ENCODE measurements around the gene COA1. TPM values are rescaled to one million over a fixed set of nuclear protein-coding genes. Genes with fewer than 3 reads are reported as not detected.
"Not testable (repeated sequence)": the region's sequence is repeated elsewhere in the genome, so short reads cannot be mapped to it uniquely, and the experiment has no call there.

The COA1 gene
- total RNA-seq, 2 donors from 2014 or later: 24.8 to 45.1 TPM

DNA sequence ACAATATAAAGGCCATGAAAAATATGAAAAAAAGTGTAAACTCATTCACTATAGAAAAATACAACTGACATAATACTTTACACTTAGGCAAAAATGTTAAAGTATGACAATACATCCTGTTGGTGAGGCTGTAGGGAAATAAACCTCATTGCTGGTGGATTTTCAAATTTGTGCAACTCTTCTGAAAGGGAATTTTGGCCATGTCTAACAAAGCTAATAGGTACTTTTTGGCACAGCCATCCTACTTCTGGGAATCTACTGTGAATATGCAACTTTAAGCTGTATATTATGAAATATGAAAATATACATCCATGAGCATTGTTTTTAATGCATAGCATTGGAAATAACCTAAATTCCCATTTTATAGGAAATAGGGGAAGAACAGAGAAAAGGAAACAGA is 13.4 kb upstream of the COA1 start:
- no peak for DNase-seq
- no peaks in the 10 kb centered on the region for H3K4me1 ChIP-seq
- no peaks in the 10 kb centered on the region for H3K9me3 ChIP-seq
- intact Hi-C loops (cut with DNase I): no loop called here
- H3K9ac ChIP-seq (ENCODE audit: low read depth in 2 of 2, low read length in 2 of 2): no peak overlapping the region
- H3K27ac ChIP-seq: no peak overlapping the region
- H3K36me3 ChIP-seq: no peaks in the 10 kb centered on the region
- TF ChIP-seq, protein P1, sequence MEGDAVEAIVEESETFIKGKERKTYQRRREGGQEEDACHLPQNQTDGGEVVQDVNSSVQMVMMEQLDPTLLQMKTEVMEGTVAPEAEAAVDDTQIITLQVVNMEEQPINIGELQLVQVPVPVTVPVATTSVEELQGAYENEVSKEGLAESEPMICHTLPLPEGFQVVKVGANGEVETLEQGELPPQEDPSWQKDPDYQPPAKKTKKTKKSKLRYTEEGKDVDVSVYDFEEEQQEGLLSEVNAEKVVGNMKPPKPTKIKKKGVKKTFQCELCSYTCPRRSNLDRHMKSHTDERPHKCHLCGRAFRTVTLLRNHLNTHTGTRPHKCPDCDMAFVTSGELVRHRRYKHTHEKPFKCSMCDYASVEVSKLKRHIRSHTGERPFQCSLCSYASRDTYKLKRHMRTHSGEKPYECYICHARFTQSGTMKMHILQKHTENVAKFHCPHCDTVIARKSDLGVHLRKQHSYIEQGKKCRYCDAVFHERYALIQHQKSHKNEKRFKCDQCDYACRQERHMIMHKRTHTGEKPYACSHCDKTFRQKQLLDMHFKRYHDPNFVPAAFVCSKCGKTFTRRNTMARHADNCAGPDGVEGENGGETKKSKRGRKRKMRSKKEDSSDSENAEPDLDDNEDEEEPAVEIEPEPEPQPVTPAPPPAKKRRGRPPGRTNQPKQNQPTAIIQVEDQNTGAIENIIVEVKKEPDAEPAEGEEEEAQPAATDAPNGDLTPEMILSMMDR (IDR thresholded peaks at IDR 0.05): no peak
- no peak overlapping the region for H3K4me3 ChIP-seq
- H3K27me3 ChIP-seq: no peaks in the 10 kb centered on the region

DNA sequence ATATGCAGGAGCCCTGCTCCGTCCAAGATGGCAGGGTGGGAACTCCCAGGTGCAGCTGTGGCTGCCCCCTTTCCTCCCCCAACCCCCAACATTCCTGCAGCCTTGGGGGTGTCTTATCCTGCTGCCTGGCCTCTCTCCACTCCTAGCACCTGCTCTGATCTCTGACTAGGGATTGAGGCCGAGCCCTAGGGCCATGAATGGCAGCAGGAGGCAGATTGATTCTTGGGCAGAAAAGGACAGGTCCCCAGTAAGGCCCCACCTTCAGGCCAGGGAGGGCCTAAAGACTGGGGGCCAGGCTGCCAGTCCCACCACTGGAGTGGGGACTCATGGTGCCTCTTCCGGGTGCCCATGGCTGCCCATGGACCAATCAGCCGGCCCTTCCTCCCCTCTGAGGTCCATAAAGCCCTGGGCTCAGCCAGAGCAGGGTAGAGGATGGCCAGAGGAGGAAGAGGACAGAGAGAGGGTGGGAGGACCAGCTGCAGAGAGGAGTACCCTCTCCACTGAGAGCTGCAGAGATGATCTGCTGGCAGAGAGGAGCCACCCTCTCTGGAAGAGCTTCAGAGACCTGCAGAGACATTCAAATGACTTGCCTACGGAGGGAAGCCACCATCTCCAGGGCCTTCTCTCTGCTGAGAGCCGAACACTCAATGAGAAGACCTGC is 8.3 kb upstream of the COA1 start:
- Histone ChIP-seq H3K9ac (ENCODE audit: low read depth in 2 of 2, low read length in 2 of 2) (no peak overlapping the region), H3K36me3 (no peaks in the 10 kb centered on the region), H3K4me1 (no peaks in the 10 kb centered on the region), H3K27me3 (no peaks in the 10 kb centered on the region), H3K4me3 (no peak overlapping the region), H3K27ac (no peak overlapping the region), H3K9me3 (no peaks in the 10 kb centered on the region)
- no peak for DNase-seq
- intact Hi-C loops (cut with DNase I): no loop called here
- TF ChIP-seq, protein P1 (IDR thresholded peaks at IDR 0.05): no peak

DNA sequence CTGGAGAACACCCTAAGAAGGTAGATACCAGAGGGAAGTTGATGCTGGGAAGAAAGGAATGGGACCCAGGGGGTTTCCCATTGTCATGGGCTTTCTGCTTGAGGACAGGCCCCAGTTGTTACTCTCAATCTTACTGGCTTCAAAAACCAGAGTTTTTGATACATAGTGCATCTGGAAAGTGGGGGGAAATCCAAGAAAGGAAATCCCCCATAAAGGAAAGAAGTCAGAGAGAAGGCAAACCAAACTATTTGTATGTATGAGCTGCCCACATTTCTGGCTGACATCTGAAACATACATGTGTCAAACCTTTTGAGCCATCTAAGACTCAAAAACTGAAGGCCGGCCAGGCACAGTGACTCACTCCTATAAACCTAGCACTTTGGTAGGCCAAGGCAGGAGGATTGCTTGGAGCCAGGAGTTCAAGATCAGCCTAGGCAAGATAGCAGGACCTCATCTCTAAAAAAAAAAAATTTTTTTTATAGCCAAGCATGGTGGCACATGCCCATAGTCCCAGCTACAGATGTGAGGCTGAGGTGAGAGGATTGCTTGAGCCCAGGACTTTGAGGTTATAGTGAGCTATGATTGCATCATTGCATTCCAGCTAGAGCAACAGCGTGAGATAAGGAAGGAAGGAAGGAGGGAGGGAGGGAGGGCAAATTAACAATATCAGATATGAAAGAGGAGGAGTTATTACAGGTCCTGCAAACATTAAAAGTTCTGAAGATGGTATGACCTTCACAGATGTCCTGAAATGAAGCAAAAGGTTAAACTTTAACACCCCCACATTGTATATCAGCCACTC is 6.7 kb upstream of the COA1 start:
- Histone ChIP-seq H3K36me3 (no peaks in the 10 kb centered on the region), H3K9ac (ENCODE audit: low read depth in 2 of 2, low read length in 2 of 2) (no peak overlapping the region), H3K27ac (no peak overlapping the region), H3K27me3 (no peaks in the 10 kb centered on the region), H3K9me3 (no peaks in the 10 kb centered on the region), H3K4me1 (no peaks in the 10 kb centered on the region), H3K4me3 (no peak overlapping the region)
- no peak for DNase-seq
- TF ChIP-seq, protein P1 (IDR thresholded peaks at IDR 0.05): no peak
- intact Hi-C loops (cut with DNase I): no loop called here

DNA sequence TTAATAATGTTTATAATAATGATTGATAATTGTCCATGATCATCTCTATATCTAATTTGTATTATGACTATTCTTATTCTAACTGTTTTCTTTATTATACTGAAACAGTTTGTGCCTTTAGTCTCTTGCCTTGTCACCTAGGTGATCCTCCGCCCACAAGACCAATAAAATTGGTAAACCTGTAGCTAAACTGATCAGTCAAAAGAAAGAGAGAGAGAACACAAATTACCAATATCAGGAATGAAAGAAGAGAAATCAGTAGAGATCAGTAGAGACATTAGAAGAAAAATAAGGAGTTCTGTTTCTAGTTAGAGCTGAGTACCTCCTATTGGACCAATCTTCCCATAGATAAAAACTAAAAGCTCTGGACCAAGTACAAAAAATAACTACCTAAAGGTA is 6.1 kb upstream of the COA1 start:
- H3K36me3 ChIP-seq: no peaks in the 10 kb centered on the region
- DNase-seq: no peak
- H3K9me3 ChIP-seq: no peaks in the 10 kb centered on the region
- no peaks in the 10 kb centered on the region for H3K4me1 ChIP-seq
- no peak overlapping the region for H3K9ac ChIP-seq (ENCODE audit: low read depth in 2 of 2, low read length in 2 of 2)
- H3K27ac ChIP-seq: no peak overlapping the region
- no peaks in the 10 kb centered on the region for H3K27me3 ChIP-seq
- intact Hi-C loops (cut with DNase I): no loop called here
- TF ChIP-seq, protein P1 (IDR thresholded peaks at IDR 0.05): no peak
- H3K4me3 ChIP-seq: no peak overlapping the region

DNA sequence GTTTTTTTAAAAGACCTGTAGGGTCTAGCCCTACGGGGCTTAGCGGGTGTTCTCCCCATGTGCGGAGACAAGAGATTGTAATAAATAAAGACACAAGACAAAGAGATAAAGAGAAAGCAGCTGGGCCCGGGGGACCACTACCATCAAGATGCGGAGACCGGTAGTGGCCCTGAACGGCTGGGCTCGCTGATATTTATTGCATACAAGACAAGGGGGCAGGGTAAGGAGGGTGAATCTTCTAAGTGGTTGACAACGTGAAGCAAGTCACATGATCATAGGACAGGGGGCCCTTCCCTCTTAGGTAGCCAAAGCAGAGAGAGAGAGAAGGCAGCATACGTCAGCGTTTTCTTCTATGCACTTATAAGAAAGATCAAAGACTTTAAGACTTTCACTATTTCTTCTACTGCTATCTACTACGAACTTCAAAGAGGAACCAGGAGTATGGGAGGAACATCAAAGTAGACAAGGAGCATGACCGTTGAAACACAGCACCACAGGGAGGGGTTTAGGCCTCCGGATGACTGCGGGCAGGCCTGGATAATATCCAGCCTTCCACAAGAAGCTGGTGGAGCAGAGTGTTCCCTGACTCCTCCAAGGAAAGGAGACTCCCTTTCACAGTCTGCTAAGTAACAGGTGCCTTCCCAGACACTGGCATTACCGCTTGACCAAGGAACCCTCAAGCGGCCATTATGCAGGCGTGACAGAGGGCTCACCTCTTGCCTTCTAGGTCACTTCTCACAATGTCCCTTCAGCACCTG is 5.4 kb upstream of the COA1 start:
- H3K9me3 ChIP-seq; intact Hi-C loops (cut with DNase I); DNase-seq; H3K9ac ChIP-seq (ENCODE audit: low read depth in 2 of 2, low read length in 2 of 2); H3K4me1 ChIP-seq; H3K27ac ChIP-seq; H3K27me3 ChIP-seq; H3K36me3 ChIP-seq; H3K4me3 ChIP-seq: not testable (repeated sequence)

DNA sequence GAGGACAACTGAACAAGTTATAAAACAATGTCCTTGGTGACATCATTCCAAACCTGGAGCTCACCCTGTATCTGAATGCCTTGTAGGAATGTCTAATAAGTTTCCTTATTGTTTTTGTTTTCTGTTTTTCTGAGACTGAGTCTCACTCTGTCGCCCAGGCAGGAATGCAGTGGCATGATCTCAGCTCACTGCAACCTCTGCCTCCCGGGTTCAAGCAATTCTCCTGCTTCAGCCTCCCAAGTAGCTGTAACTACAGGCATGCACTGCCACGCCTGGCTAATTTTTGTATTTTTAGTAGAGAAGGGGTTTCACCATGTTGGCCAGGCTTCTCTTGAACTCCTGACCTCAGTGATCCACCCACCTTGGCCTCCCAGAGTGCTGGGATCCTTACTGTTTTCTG is 2.2 kb upstream of the COA1 start:
- H3K9me3 ChIP-seq; H3K4me3 ChIP-seq; H3K9ac ChIP-seq (ENCODE audit: low read depth in 2 of 2, low read length in 2 of 2); H3K27ac ChIP-seq; H3K4me1 ChIP-seq; intact Hi-C loops (cut with DNase I); H3K36me3 ChIP-seq; DNase-seq; H3K27me3 ChIP-seq: not testable (repeated sequence)

Data from colonic mucosa (tissue), 4 donors.